ENCODE measurements around the gene AKAIN1. TPM values are rescaled to one million over a fixed set of nuclear protein-coding genes. Genes with fewer than 3 reads are reported as not detected.

AKAIN1 gene
- total and polyA plus RNA-seq, 9 donors: 0.18 to 0.49 TPM; not detected in 7

DNA sequence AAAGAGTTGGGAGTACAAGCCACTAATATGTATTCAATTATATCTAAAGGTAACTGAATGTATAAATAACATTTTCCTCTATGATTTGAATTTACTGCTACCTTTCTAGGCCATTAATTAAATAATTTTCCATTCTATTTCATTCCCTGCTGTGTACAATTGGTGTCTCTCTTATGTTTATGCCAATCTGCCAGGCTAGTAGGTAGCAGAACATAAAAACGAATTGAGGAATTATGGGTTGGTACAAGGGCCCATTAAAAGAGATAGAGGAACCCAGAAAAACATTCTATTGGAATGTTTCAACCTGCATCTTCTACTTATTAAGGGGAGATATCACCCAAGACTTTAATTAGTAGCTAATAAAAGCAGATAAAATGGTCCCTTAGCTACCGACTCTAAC is 32.2 kb downstream of the AKAIN1 start:
- Histone ChIP-seq H3K9me3 (replicated peaks; ENCODE audit: control insufficient read depth, low read depth, low read length) (no peaks in the 10 kb centered on the region), H3K36me3 (ENCODE audit: control insufficient read depth, insufficient read depth, low read length) (no peaks in the 10 kb centered on the region), H3K4me3 (ENCODE audit: low read length) (no peak overlapping the region), H3K27me3 (ENCODE audit: control insufficient read depth, insufficient read depth, low read length) (no peaks in the 10 kb centered on the region), H3K27ac (ENCODE audit: low read length) (no peak overlapping the region), H3K4me1 (ENCODE audit: control insufficient read depth, insufficient read depth, low read length) (no peaks in the 10 kb centered on the region)
- no CpG with 5 or more reads among the region's 2 CpGs for WGBS (ENCODE audit: insufficient coverage)
- no peak for DNase-seq

DNA sequence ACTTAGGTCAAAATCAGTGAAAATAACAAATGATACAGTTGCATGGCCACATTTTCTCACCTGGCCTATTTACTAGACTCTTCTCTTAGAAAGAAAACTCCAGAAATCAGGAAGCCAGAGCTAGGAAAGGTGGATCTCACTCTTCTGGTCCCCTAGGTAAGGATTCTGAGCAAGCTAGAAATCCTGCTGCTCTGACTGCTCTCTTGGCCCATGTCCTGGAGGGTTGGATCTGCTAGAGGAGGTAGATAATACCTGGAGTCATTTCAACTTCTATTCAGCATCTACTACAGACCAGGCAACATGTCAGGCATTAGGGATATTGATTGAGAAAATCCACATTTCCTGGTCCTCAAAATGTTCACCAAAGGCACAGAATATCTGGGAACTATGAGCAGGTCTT is 34.9 kb downstream of the AKAIN1 start:
- Histone ChIP-seq H3K27me3 (ENCODE audit: control insufficient read depth, insufficient read depth, low read length) (no peaks in the 10 kb centered on the region), H3K27ac (ENCODE audit: low read length) (no peak overlapping the region), H3K4me3 (ENCODE audit: low read length) (no peak overlapping the region), H3K9me3 (replicated peaks; ENCODE audit: control insufficient read depth, low read depth, low read length) (no peaks in the 10 kb centered on the region), H3K36me3 (ENCODE audit: control insufficient read depth, insufficient read depth, low read length) (no peaks in the 10 kb centered on the region), H3K4me1 (ENCODE audit: control insufficient read depth, insufficient read depth, low read length) (no peaks in the 10 kb centered on the region)
- DNase-seq: no peak

DNA sequence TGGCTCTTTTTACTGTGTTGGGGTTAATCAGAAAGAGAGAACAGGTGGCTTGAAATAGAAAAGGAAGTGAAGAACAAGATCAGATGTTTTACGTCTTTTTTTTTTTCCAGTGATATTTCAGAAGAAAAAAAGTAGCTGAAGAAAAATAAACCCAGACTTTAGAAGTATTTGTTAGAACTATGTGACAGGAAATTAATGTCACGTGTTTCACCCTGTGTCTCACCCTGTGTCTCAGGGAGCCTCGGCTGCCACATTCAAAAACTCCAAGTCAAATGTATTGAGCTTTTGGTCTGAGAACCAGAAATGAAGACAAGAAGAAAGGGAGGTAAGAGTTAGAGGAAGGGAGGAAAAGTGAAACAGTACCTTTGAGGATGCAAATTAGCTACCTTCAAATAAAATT is 38.0 kb downstream of the AKAIN1 start:
- Histone ChIP-seq H3K27ac (ENCODE audit: low read length) (no peak overlapping the region), H3K4me3 (ENCODE audit: low read length) (no peak overlapping the region), H3K9me3 (replicated peaks; ENCODE audit: control insufficient read depth, low read depth, low read length) (no peaks in the 10 kb centered on the region), H3K36me3 (ENCODE audit: control insufficient read depth, insufficient read depth, low read length) (no peaks in the 10 kb centered on the region), H3K27me3 (ENCODE audit: control insufficient read depth, insufficient read depth, low read length) (no peaks in the 10 kb centered on the region), H3K4me1 (ENCODE audit: control insufficient read depth, insufficient read depth, low read length) (no peaks in the 10 kb centered on the region)
- no peak for DNase-seq
- WGBS (ENCODE audit: insufficient coverage): no CpG with 5 or more reads among the region's 3 CpGs

DNA sequence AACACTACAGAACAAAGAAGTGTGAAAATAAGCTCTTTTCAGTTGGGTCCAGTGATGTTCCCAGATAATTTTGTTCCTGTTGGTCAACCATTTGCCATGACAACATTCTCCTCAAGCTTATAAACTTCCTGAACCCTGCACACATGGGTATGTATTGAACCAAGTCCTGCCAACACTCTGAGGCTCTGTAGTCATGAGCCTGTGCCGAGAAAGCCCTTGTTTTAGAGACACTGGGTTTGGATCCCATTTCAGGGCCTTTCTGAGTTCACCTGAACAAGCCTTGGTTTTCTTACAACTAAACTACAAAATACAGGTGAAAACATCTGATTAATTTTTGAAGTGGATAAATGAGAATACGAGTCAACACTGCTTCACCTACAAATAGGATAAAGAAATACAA is 38.5 kb downstream of the AKAIN1 start:
- no peaks in the 10 kb centered on the region for H3K9me3 ChIP-seq (replicated peaks; ENCODE audit: control insufficient read depth, low read depth, low read length)

DNA sequence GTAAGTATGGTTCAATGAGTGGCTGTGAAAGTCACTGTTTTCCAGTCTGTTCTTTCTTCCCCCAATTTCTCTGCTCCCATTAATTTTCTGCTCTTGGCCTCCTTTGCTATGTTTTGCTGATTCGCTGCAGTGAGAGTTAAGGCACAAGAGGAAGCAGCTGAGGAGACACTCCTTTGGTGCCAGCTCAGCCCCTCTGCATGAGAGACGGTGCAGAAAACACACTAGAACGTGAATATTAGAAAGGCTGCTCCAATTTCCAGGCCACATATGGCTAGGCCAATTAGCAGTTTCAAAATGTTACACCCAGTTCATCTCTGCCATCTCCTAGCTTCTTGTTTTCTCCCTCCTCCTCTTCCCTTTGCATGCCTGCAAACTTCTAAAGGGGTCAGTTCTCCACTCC is 38.9 kb downstream of the AKAIN1 start:
- H3K9me3 ChIP-seq (replicated peaks; ENCODE audit: control insufficient read depth, low read depth, low read length): no peaks in the 10 kb centered on the region
- WGBS (ENCODE audit: insufficient coverage): 20% methylated on average over 2 of the region's 3 CpGs
- no peak overlapping the region for H3K27ac ChIP-seq (ENCODE audit: low read length)

More for the DNA sequence above, 38.5 kb downstream of the AKAIN1 start:
- no peaks in the 10 kb centered on the region for H3K36me3 ChIP-seq (ENCODE audit: control insufficient read depth, insufficient read depth, low read length)
- H3K27me3 ChIP-seq (ENCODE audit: control insufficient read depth, insufficient read depth, low read length): no peaks in the 10 kb centered on the region
- WGBS (ENCODE audit: insufficient coverage): no CpG with 5 or more reads among the region's 2 CpGs
- H3K4me3 ChIP-seq (ENCODE audit: low read length): no peak overlapping the region
- H3K27ac ChIP-seq (ENCODE audit: low read length): no peak overlapping the region
- no peaks in the 10 kb centered on the region for H3K4me1 ChIP-seq (ENCODE audit: control insufficient read depth, insufficient read depth, low read length)
- no peak for DNase-seq

DNA sequence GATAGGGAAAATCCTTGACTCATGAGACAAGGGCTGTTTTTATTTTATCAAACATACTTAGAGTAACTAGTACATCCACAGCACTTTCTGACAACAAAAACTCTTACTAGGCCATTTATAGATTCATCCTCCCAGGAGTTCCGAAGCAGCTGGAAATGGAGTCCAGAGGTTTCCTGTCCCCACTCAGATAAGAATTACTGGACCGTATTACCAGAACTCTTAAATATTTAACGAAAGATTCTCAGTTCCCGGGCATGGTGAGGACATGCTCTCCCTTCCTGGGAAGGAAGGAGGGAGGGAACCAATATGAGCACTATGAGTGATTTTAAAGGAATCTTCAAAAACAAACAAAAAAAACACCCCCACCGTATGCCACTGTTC is 41.2 kb downstream of the AKAIN1 start:
- Histone ChIP-seq H3K27me3 (ENCODE audit: control insufficient read depth, insufficient read depth, low read length) (no peaks in the 10 kb centered on the region), H3K4me1 (ENCODE audit: control insufficient read depth, insufficient read depth, low read length) (no peaks in the 10 kb centered on the region), H3K36me3 (ENCODE audit: control insufficient read depth, insufficient read depth, low read length) (no peaks in the 10 kb centered on the region), H3K4me3 (ENCODE audit: low read length) (no peak overlapping the region), H3K27ac (ENCODE audit: low read length) (no peak overlapping the region), H3K9me3 (replicated peaks; ENCODE audit: control insufficient read depth, low read depth, low read length) (no peaks in the 10 kb centered on the region)
- WGBS (ENCODE audit: insufficient coverage): no CpG with 5 or more reads among the region's 5 CpGs
- DNase-seq: no peak

More for the DNA sequence above, 38.9 kb downstream of the AKAIN1 start:
- no peaks in the 10 kb centered on the region for H3K27me3 ChIP-seq (ENCODE audit: control insufficient read depth, insufficient read depth, low read length)
- no peak overlapping the region for H3K4me3 ChIP-seq (ENCODE audit: low read length)
- no peak for DNase-seq
- H3K4me1 ChIP-seq (ENCODE audit: control insufficient read depth, insufficient read depth, low read length): no peaks in the 10 kb centered on the region
- no peaks in the 10 kb centered on the region for H3K36me3 ChIP-seq (ENCODE audit: control insufficient read depth, insufficient read depth, low read length)

DNA sequence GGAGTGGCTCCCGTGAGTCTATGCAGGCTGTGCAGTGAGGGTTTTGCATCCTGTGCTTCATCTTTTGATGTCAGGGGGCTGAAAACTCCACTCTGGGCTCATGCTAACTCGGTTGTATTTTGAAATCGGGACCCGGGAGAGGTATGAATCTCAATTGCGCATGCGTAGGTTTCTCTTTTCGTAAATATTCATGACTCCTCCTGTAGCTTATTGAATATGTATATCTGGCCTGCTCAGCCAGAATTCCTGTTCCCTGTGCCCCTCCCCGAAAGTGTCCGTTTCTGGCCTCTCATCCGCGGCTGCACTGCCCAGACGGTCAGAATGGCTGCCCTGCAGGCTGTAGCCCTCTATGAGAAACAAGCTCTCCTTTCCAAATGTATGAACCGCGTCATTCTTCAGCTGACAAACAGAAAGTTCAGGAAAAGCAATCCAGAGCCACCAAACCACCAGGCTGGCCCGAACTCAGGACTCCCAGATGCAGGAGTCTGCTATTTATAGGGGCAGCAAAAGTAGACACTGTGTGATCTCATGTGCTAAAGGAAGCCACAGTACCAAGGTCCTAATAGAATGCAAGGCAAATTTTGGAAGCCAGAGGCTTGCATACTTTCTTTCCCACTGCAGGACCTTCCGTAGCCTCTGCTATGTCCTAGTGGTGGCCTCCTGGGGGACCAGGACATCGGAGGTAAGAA is 41.7 kb downstream of the AKAIN1 start:
- Histone ChIP-seq H3K4me1 (ENCODE audit: control insufficient read depth, insufficient read depth, low read length) (no peaks in the 10 kb centered on the region), H3K4me3 (ENCODE audit: low read length) (no peak overlapping the region), H3K27ac (ENCODE audit: low read length) (no peak overlapping the region), H3K9me3 (replicated peaks; ENCODE audit: control insufficient read depth, low read depth, low read length) (no peaks in the 10 kb centered on the region), H3K36me3 (ENCODE audit: control insufficient read depth, insufficient read depth, low read length) (no peaks in the 10 kb centered on the region), H3K27me3 (ENCODE audit: control insufficient read depth, insufficient read depth, low read length) (no peaks in the 10 kb centered on the region)
- no peak for DNase-seq
- 83% methylated on average over 14 of the region's 17 CpGs for WGBS (ENCODE audit: insufficient coverage)

DNA sequence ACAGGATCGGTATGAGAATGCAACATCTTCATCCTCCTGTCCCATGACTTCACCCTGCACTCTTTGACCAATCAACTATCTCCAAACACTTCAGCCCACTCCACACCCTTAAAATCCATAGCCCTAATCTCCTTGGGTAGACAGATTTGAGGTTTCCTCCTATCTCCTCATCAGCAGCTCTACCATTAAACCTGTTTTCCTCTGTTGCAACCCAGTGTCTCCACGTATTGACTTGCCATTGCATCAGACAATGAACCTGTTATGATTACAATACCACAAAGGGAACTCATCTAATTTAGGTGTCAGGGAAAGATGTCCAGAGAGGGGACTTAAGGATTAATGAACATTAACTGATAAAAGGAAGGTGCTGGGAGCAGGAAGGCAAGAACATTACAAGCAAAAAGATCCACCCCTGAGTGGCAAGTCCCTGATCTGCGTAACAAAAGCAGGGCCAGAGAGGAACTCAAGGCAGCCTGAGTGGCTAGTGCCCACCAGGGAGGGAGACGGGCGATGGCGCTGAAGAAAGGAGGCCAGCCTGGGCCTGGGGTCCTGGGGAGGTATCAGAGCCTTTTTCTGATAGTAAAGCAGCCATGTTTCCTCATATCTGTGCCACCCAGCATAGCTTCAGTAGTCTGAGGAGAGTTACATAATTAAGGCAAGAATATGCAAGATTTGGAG is 44.6 kb downstream of the AKAIN1 start:
- Histone ChIP-seq H3K27me3 (ENCODE audit: control insufficient read depth, insufficient read depth, low read length) (no peaks in the 10 kb centered on the region), H3K4me3 (ENCODE audit: low read length) (no peak overlapping the region), H3K9me3 (replicated peaks; ENCODE audit: control insufficient read depth, low read depth, low read length) (no peaks in the 10 kb centered on the region), H3K27ac (ENCODE audit: low read length) (no peak overlapping the region), H3K4me1 (ENCODE audit: control insufficient read depth, insufficient read depth, low read length) (no peaks in the 10 kb centered on the region), H3K36me3 (ENCODE audit: control insufficient read depth, insufficient read depth, low read length) (no peaks in the 10 kb centered on the region)
- DNase-seq: no peak
- WGBS (ENCODE audit: insufficient coverage): 98% methylated on average over 5 of the region's 6 CpGs

DNA sequence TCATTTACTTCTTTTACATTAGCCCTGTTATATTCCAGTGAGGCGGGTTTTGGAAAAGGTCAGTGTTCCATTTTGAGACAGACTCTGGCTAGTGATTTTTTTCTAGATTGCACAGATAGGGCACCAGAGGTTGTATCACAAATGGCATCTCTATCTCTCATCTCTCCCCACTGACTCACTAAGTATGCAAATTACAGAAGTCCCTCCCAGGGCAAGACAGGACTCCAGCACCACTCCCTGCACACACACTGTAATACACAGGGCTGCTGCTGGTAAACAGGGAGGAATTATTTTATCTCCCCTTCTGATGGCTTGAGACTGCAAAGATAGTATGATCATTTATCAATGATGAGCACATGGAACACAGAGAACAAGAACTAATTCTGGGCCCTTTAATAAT is 46.2 kb downstream of the AKAIN1 start:
- WGBS (ENCODE audit: insufficient coverage): no CpG with 5 or more reads among the region's 1 CpG
- DNase-seq: no peak
- Histone ChIP-seq H3K9me3 (replicated peaks; ENCODE audit: control insufficient read depth, low read depth, low read length) (no peaks in the 10 kb centered on the region), H3K4me3 (ENCODE audit: low read length) (no peak overlapping the region), H3K27me3 (ENCODE audit: control insufficient read depth, insufficient read depth, low read length) (no peaks in the 10 kb centered on the region), H3K4me1 (ENCODE audit: control insufficient read depth, insufficient read depth, low read length) (no peaks in the 10 kb centered on the region), H3K36me3 (ENCODE audit: control insufficient read depth, insufficient read depth, low read length) (no peaks in the 10 kb centered on the region), H3K27ac (ENCODE audit: low read length) (no peak overlapping the region)

DNA sequence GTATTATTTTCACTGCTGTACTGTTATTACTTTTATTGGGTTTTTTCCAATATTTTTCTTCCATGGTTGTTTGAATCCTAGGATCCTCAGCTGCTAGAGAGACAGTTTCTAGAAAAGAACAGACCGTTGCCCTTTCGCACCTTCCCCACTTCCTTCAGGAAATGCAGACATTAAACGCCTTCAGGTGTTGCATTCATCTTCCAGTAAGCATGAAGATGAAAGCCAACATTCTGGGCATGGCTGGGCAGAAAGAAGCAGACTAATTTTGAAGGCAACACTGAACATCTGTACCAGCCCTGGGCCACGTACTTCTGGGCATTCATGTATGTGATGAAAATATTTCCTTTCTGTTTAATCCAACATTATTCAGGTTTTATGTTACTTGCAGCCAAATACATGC is 51.0 kb downstream of the AKAIN1 start:
- Histone ChIP-seq H3K4me3 (ENCODE audit: low read length) (no peak overlapping the region), H3K4me1 (ENCODE audit: control insufficient read depth, insufficient read depth, low read length) (no peaks in the 10 kb centered on the region), H3K27ac (ENCODE audit: low read length) (no peak overlapping the region), H3K36me3 (ENCODE audit: control insufficient read depth, insufficient read depth, low read length) (no peaks in the 10 kb centered on the region), H3K9me3 (replicated peaks; ENCODE audit: control insufficient read depth, low read depth, low read length) (no peaks in the 10 kb centered on the region), H3K27me3 (ENCODE audit: control insufficient read depth, insufficient read depth, low read length) (no peaks in the 10 kb centered on the region)
- WGBS (ENCODE audit: insufficient coverage): 90% methylated on average over 3 of the region's 4 CpGs
- no peak for DNase-seq
